ENCODE measurements around the gene DLG2.

DNA sequence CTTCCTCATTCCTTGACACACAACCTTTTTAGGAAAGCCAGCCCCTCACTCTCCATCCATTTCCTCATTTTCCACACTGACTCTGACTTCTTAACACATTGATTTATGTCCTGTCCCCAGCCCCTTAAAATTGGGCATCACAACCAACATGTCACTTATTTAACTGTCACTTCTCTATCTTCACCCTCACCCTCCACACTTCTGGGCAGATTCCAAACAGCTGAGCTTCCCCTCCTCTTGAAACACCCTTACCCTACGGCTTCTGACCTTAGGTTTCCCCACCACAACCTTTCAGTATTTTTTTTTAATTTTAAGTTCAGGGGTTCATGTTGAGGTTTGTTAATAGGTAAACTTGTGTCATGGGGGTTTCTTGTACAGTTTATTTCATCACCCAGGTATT is 696.3 kb downstream of the DLG2 start:
- TF ChIP-seq POLR2A (IDR thresholded peaks at IDR 0.05): no peak
- TF ChIP-seq, protein P1, sequence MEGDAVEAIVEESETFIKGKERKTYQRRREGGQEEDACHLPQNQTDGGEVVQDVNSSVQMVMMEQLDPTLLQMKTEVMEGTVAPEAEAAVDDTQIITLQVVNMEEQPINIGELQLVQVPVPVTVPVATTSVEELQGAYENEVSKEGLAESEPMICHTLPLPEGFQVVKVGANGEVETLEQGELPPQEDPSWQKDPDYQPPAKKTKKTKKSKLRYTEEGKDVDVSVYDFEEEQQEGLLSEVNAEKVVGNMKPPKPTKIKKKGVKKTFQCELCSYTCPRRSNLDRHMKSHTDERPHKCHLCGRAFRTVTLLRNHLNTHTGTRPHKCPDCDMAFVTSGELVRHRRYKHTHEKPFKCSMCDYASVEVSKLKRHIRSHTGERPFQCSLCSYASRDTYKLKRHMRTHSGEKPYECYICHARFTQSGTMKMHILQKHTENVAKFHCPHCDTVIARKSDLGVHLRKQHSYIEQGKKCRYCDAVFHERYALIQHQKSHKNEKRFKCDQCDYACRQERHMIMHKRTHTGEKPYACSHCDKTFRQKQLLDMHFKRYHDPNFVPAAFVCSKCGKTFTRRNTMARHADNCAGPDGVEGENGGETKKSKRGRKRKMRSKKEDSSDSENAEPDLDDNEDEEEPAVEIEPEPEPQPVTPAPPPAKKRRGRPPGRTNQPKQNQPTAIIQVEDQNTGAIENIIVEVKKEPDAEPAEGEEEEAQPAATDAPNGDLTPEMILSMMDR (IDR thresholded peaks at IDR 0.05): no peak
- TF ChIP-seq EP300 (IDR thresholded peaks at IDR 0.05): no peak
